Measurements from ENCODE around the gene NOS1AP.
"Not testable (repeated sequence)": the region's sequence is repeated elsewhere in the genome, so short reads cannot be mapped to it uniquely, and the experiment has no call there.

- not testable (repeated sequence) for TF ChIP-seq CTCF (conservative IDR thresholded peaks at IDR 0.05; ENCODE audit: low read length); EZH2phosphoT487 (IDR thresholded peaks at IDR 0.05; ENCODE audit: borderline replicate concordance, low read depth, low read length)
Observed at GRCh38 chr1:162418584-162418983, 349.1 kb downstream of the NOS1AP start.

Data from OCI-LY7 (cell line).